ENCODE data around the gene FXYD6. TPM values are rescaled to one million over a fixed set of nuclear protein-coding genes. Genes with fewer than 3 reads are reported as not detected.

Gene FXYD6
- total RNA-seq, 2 experiments from 2014 or later, result not detected

GRCh38 chr11:117924631-117925170, 48.2 kb upstream of the FXYD6 start:
- no peak for TF ChIP-seq EZH2phosphoT487 (IDR thresholded peaks at IDR 0.05; ENCODE audit: borderline replicate concordance, low read depth, low read length)
- TF ChIP-seq CTCF (conservative IDR thresholded peaks at IDR 0.05; ENCODE audit: low read length), result no peak
- BruUV-seq (replicated peaks), result no TSS peak
- H3K36me3 ChIP-seq (ENCODE audit: insufficient read depth, low read length), result no peaks in the 10 kb centered on the region
- H3K9me3 ChIP-seq (ENCODE audit: low read length), result no peaks in the 10 kb centered on the region
- intact Hi-C loops (cut with micrococcal nuclease; ENCODE audit: unreplicated experiment), result no loop called here
- H4K20me1 ChIP-seq (ENCODE audit: insufficient read depth, low read length), result no peaks in the 10 kb centered on the region
- H3K4me3 ChIP-seq (ENCODE audit: low read depth, low read length, poor library complexity, severe bottlenecking), result no peak overlapping the region
- no peak overlapping the region for H3K4me2 ChIP-seq (ENCODE audit: low read length)
- no peak overlapping the region for H3K27ac ChIP-seq (ENCODE audit: low read depth, low read length, poor library complexity, severe bottlenecking)
- H3K9me2 ChIP-seq (ENCODE audit: insufficient read depth, low read length), result no peaks in the 10 kb centered on the region
- no peak overlapping the region for H2AFZ ChIP-seq (ENCODE audit: low read length)
- ChIA-PET CTCF (ENCODE audit: unreplicated experiment) (no interaction called here), POLR2A (no interaction called here)
- H3K4me1 ChIP-seq (ENCODE audit: insufficient read depth, low read length, poor library complexity, severe bottlenecking), result no peaks in the 10 kb centered on the region
- DNase-seq (ENCODE audit: low spot score), result no peak
- H3K79me2 ChIP-seq (ENCODE audit: insufficient read depth, low read depth, low read length), result no peaks in the 10 kb centered on the region

- TF ChIP-seq CTCF (conservative IDR thresholded peaks at IDR 0.05; ENCODE audit: low read length), result 0 out of 2 replicates have a peak, but pooled peaks have one; percentile 16
- no peak for TF ChIP-seq EZH2phosphoT487 (IDR thresholded peaks at IDR 0.05; ENCODE audit: borderline replicate concordance, low read depth, low read length)
- Histone ChIP-seq H3K79me2 (ENCODE audit: insufficient read depth, low read depth, low read length) (no peaks in the 10 kb centered on the region), H2AFZ (ENCODE audit: low read length) (no peak overlapping the region), H4K20me1 (ENCODE audit: insufficient read depth, low read length) (no peaks in the 10 kb centered on the region), H3K9me3 (ENCODE audit: low read length) (no peaks in the 10 kb centered on the region), H3K9me2 (ENCODE audit: insufficient read depth, low read length) (no peaks in the 10 kb centered on the region), H3K36me3 (ENCODE audit: insufficient read depth, low read length) (no peaks in the 10 kb centered on the region), H3K4me2 (ENCODE audit: low read length) (no peak overlapping the region), H3K4me1 (ENCODE audit: insufficient read depth, low read length, poor library complexity, severe bottlenecking) (no peaks in the 10 kb centered on the region), H3K27ac (ENCODE audit: low read depth, low read length, poor library complexity, severe bottlenecking) (no peak overlapping the region), H3K4me3 (ENCODE audit: low read depth, low read length, poor library complexity, severe bottlenecking) (no peak overlapping the region)
- DNase-seq (ENCODE audit: low spot score), result no peak
- ChIA-PET POLR2A (no interaction called here), CTCF (ENCODE audit: unreplicated experiment) (no interaction called here)
- no TSS peak for BruUV-seq (replicated peaks)
- intact Hi-C loops (cut with micrococcal nuclease; ENCODE audit: unreplicated experiment), result no loop called here
Observed at GRCh38 chr11:117923773-117924172, 47.3 kb upstream of the FXYD6 start.

GRCh38 chr11:117923275-117923674, 46.8 kb upstream of the FXYD6 start:
- Histone ChIP-seq H3K79me2 (ENCODE audit: insufficient read depth, low read depth, low read length) (no peaks in the 10 kb centered on the region), H4K20me1 (ENCODE audit: insufficient read depth, low read length) (no peaks in the 10 kb centered on the region), H3K9me3 (ENCODE audit: low read length) (no peaks in the 10 kb centered on the region), H3K9me2 (ENCODE audit: insufficient read depth, low read length) (no peaks in the 10 kb centered on the region), H3K4me1 (ENCODE audit: insufficient read depth, low read length, poor library complexity, severe bottlenecking) (no peaks in the 10 kb centered on the region), H3K4me2 (ENCODE audit: low read length) (no peak overlapping the region), H2AFZ (ENCODE audit: low read length) (no peak overlapping the region), H3K36me3 (ENCODE audit: insufficient read depth, low read length) (no peaks in the 10 kb centered on the region), H3K27ac (ENCODE audit: low read depth, low read length, poor library complexity, severe bottlenecking) (no peak overlapping the region), H3K4me3 (ENCODE audit: low read depth, low read length, poor library complexity, severe bottlenecking) (no peak overlapping the region)
- BruUV-seq (replicated peaks), result no TSS peak
- POLR2A ChIA-PET, result no interaction called here
- TF ChIP-seq EZH2phosphoT487 (IDR thresholded peaks at IDR 0.05; ENCODE audit: borderline replicate concordance, low read depth, low read length) (no peak), CTCF (conservative IDR thresholded peaks at IDR 0.05; ENCODE audit: low read length) (no peak)
- intact Hi-C loops (cut with micrococcal nuclease; ENCODE audit: unreplicated experiment), result no loop called here
- CTCF ChIA-PET (ENCODE audit: unreplicated experiment), result no interaction called here
- no peak for DNase-seq (ENCODE audit: low spot score)

Measured in OCI-LY7 (cell line).